ENCODE data around the gene INO80D. TPM values are rescaled to one million over a fixed set of nuclear protein-coding genes. Genes with fewer than 3 reads are reported as not detected.

INO80D gene
- total and polyA plus RNA-seq, 2 of the 8 experiments (the other 6 are each of a cell fraction or from before 2014, with no cell fraction given) = 6.2 to 37.4 TPM

DNA sequence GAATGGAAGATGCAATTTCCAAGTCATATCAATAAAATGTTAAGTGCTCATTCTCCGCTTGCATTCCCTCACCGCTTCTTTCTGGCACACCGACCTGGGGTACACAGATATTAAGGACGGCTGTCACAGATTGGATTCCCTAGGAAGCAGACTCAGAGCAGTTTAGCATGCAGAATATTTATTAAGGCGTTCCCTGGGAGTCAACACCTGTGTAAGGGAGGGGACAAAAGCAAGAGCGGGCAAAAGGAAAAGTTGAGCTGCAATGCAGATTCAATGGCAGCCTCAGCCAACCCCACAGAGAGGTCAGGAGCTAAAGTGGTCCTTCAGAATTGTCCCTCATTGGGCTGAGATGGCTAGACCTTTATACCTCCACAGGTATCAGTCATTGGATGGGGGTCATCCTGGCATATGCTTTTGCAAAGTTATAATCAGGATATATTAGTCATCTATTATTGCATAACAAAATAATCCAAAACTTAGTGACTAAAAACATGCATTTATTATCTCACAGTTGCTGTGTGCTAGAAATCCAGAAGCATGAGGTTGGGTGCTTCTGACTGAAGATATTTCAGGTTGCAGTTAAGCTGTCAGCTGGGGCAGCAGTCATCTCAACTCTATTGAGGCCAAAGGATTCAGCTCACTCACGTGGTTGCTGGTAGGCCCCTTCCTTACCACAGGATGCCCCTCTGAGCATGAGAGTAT lies 27.0 kb upstream of the INO80D start:
- Histone ChIP-seq H2BK20ac (ENCODE audit: low read length) (no peak overlapping the region), H3K4me2 (ENCODE audit: insufficient read depth in 1 of 2, low read depth in 2 of 2, low read length in 2 of 2) (no peak overlapping the region), H2AK5ac (ENCODE audit: low read depth, low read length) (no peak overlapping the region), H3K79me1 (ENCODE audit: low read depth, low read length) (no peaks in the 10 kb centered on the region), H2BK5ac (ENCODE audit: low read depth, low read length) (no peak overlapping the region), H3K4me1 (replicated peaks in 1 of 4; ENCODE audit: control insufficient read depth in 3 of 4, insufficient read depth in 4 of 4, low read length in 3 of 4) (no peaks in the 10 kb centered on the region), H4K5ac (ENCODE audit: insufficient read length, low read depth, low read length) (no peak overlapping the region), H2AFZ (ENCODE audit: low read length) (no peak overlapping the region), H3K36me3 (ENCODE audit: control insufficient read depth in 2 of 4, insufficient read depth in 4 of 4, low read length in 3 of 4) (peaks cover 0 to 3% (median 1%) of the 10 kb centered on the region in 4 experiments; a peak in 2 of 8 replicates), H2BK120ac (replicated peaks; ENCODE audit: low read depth, low read length) (no peak overlapping the region), H4K20me1 (replicated peaks in 1 of 2; ENCODE audit: control insufficient read depth in 1 of 2, insufficient read depth in 2 of 2, low read length in 2 of 2) (no peaks in the 10 kb centered on the region), H3K9me3 (ENCODE audit: insufficient read depth in 2 of 2, low read depth in 1 of 2, low read length in 1 of 2) (no peaks in the 10 kb centered on the region), H3K27me3 (replicated peaks in 1 of 4; ENCODE audit: control insufficient read depth in 3 of 4, extremely low read depth in 1 of 4, insufficient read depth in 3 of 4, low read length in 3 of 4) (no peaks in the 10 kb centered on the region), H3K27ac (ENCODE audit: low read depth, low read length) (no peak overlapping the region), H2BK15ac (ENCODE audit: low read length) (no peak overlapping the region), H3K4ac (replicated peaks; ENCODE audit: insufficient read length, low read depth, low read length) (no peak overlapping the region), H3K9ac (replicated peaks in 1 of 4; ENCODE audit: extremely low read depth in 1 of 4, low read depth in 3 of 4, low read length in 3 of 4) (no peak overlapping the region), H3K14ac (ENCODE audit: insufficient read length) (no peak overlapping the region), H3K18ac (ENCODE audit: extremely low read depth, low read length) (no peak overlapping the region), H3K56ac (replicated peaks; ENCODE audit: insufficient read length, low read depth, low read length) (no peak overlapping the region), H3K79me2 (ENCODE audit: control insufficient read depth in 1 of 2, insufficient read depth in 2 of 2, low read length in 2 of 2) (no peaks in the 10 kb centered on the region), H3K23ac (ENCODE audit: insufficient read length) (no peak overlapping the region), H4K8ac (ENCODE audit: extremely low read depth, insufficient read depth, low read length) (no peak overlapping the region), H3K4me3 (ENCODE audit: extremely low read depth in 1 of 4, insufficient read depth in 2 of 4, low read depth in 3 of 4, low read length in 4 of 4) (no peak overlapping the region), H2BK12ac (ENCODE audit: low read depth, low read length) (no peak overlapping the region), H3K23me2 (ENCODE audit: low read depth, low read length) (no peaks in the 10 kb centered on the region), H4K91ac (replicated peaks; ENCODE audit: insufficient read length, low read length) (no peak overlapping the region)
- no peak for FAIRE-seq
- TF ChIP-seq TBP (IDR thresholded peaks at IDR 0.05; ENCODE audit: low read depth, low read length) = no peak
- no peak for TF ChIP-seq EZH2 (IDR thresholded peaks at IDR 0.05; ENCODE audit: low read depth, low read length, severe bottlenecking)
- no peak for TF ChIP-seq GTF2F1 (IDR thresholded peaks at IDR 0.05; ENCODE audit: borderline replicate concordance, low read depth, low read length)
- TF ChIP-seq NANOG (IDR thresholded peaks at IDR 0.05; ENCODE audit: insufficient read depth, low read depth, low read length, poor library complexity, severe bottlenecking) = no peak
- no peak for TF ChIP-seq KDM1A (IDR thresholded peaks at IDR 0.05; ENCODE audit: borderline replicate concordance, low read length)
- TF ChIP-seq SP4 (IDR thresholded peaks at IDR 0.05; ENCODE audit: low read length) = no peak
- no peak for TF ChIP-seq JUN (IDR thresholded peaks at IDR 0.05; ENCODE audit: low read depth, low read length)
- no peak for TF ChIP-seq ATF2 (IDR thresholded peaks at IDR 0.05; ENCODE audit: low read length)
- TF ChIP-seq SUZ12 (IDR thresholded peaks at IDR 0.05; ENCODE audit: low read length) = no peak
- DNase-seq (ENCODE audit: low read depth in 1 of 2, low spot score in 2 of 2) = peak in 1 of 2 experiments; percentile 17
- 93% methylated on average over 7 of the region's 7 CpGs; no CpG with 5 or more reads in 1 of the 2 experiments for WGBS, 2 experiments (ENCODE audit: extremely low coverage in 1 of 2, insufficient coverage in 1 of 2, insufficient read length in 1 of 2, insufficient replicate concordance in 2 of 2, low coverage in 1 of 2, low lambda C conversion rate in 2 of 2, missing lambda C conversion rate in 1 of 2)
- POLR2A ChIA-PET (ENCODE audit: partially characterized antibody) = interaction anchor here (0.8 to 2.9 kb wide), 6 partner anchors 11 to 33 kb away, joined by 3 to 11 read pairs (median 4); partner anchors contain the start of gene INO80D
- CTCF ChIA-PET (ENCODE audit: partially characterized antibody) = interaction anchor here (0.6 to 1.6 kb wide), 5 partner anchors 11 to 109 kb away, joined by 3 read pairs; no protein-coding TSS in a partner anchor

All from H1 (cell line).